Activated CD8-positive, alpha-beta T cell treated with anti-CD3 and anti-CD28 coated beads for 36 hours (primary cell): ENCODE measurements around the gene CCKAR. TPM values are rescaled to one million over a fixed set of nuclear protein-coding genes. Genes with fewer than 3 reads are reported as not detected.

Source experiments
- ATAC-seq: fragments of 200-7000 bp; cut with Tn5 transposase; one replicate; pipeline ENCODE4 v1.10.0; 2021; ENCODE audit warnings: mild to moderate bottlenecking, moderate library complexity
- CTCF ChIA-PET: fragments of 350-600 bp; sonication (Branson Sonifier 250); formaldehyde crosslinking; loops from one replicate; lab custom pipeline; 2021; ENCODE audit warnings: antibody characterized with exemption; lab: Charles Lee
- POLR2A ChIA-PET: fragments of 350-600 bp; sonication (Branson Sonifier 250); formaldehyde crosslinking; loops from one replicate; lab custom pipeline; 2021; ENCODE audit warnings: antibody characterized with exemption; lab: Charles Lee
- DNase-seq: peaks from one replicate; pipeline ENCODE4 v3.0.0-alpha.2; 2020
- H3K27ac Mint-ChIP-seq: one replicate; pipeline ENCODE4 v1.8.0; 2021; ENCODE audit warnings: mild to moderate bottlenecking, mixed read lengths
- H3K27me3 Mint-ChIP-seq: one replicate; pipeline ENCODE4 v1.8.0; 2021; ENCODE audit warnings: mixed read lengths
- H3K36me3 Mint-ChIP-seq: one replicate; pipeline ENCODE4 v1.8.0; 2021; ENCODE audit warnings: low read depth, mixed read lengths
- H3K4me1 Mint-ChIP-seq: one replicate; pipeline ENCODE4 v1.8.0; 2021; ENCODE audit warnings: low read depth, mixed read lengths
- H3K4me3 Mint-ChIP-seq: one replicate; pipeline ENCODE4 v1.8.0; 2021; ENCODE audit warnings: mild to moderate bottlenecking, moderate library complexity, mixed read lengths
- H3K9me3 Mint-ChIP-seq: one replicate; pipeline ENCODE4 v1.8.0; 2021; ENCODE audit warnings: mixed read lengths
- CTCF ChIP-seq: fragments of 200-600 bp; IDR thresholded peaks from one replicate; pipeline ENCODE4 v1.8.0; 2022; ENCODE audit warnings: antibody characterized with exemption, mild to moderate bottlenecking
- intact Hi-C: fragments of 100-400 bp; cut with micrococcal nuclease; formaldehyde crosslinking; loops from one replicate; pipeline ENCODE4 v1.10.0; 2022
- total RNA-seq, 2 experiments: library from RNA; stranded (reverse); gene quantifications; one replicate each; pipeline ENCODE4 v1.2.3, GENCODE V29; 2021

Gene CCKAR
- total RNA-seq, 2 experiments from 2014 or later: not detected

- DNase-seq: no peak
- ChIA-PET POLR2A (no interaction called here), CTCF (no interaction called here)
- Mint-ChIP-seq H3K4me3 (no peak overlapping the region), H3K36me3 (no peaks in the 10 kb centered on the region), H3K27ac (no peak overlapping the region), H3K4me1 (peaks cover 16% of the 10 kb centered on the region), H3K9me3 (no peaks in the 10 kb centered on the region), H3K27me3 (no peaks in the 10 kb centered on the region)
- no peak for TF ChIP-seq CTCF
- no peak for ATAC-seq
- intact Hi-C loops: loop anchor here (5.0 to 10.0 kb wide), 3 partner anchors 269 to 557 kb away; partner anchors contain the start of gene STIM2
These were observed 34.7 kb downstream of the CCKAR start for GRCh38 chr4:26455571-26455970.

- DNase-seq: no peak
- intact Hi-C loops: loop anchor here (5.0 to 10.0 kb wide), 3 partner anchors 270 to 557 kb away; partner anchors contain the start of gene STIM2
- no peak overlapping the region for H3K4me3 Mint-ChIP-seq
- H3K27me3 Mint-ChIP-seq: no peaks in the 10 kb centered on the region
- CTCF ChIA-PET: no interaction called here
- POLR2A ChIA-PET: no interaction called here
- H3K36me3 Mint-ChIP-seq: no peaks in the 10 kb centered on the region
- H3K4me1 Mint-ChIP-seq: peaks cover 16% of the 10 kb centered on the region
- no peak for TF ChIP-seq CTCF
- no peak for ATAC-seq
- H3K27ac Mint-ChIP-seq: no peak overlapping the region
- H3K9me3 Mint-ChIP-seq: no peaks in the 10 kb centered on the region
These were observed 35.3 kb downstream of the CCKAR start for GRCh38 chr4:26454961-26455360.

- ChIA-PET POLR2A (no interaction called here), CTCF (interaction anchor here (1.6 kb wide), 1 partner anchor 43 kb away, joined by 7 read pairs; no protein-coding TSS in a partner anchor)
- no peak for TF ChIP-seq CTCF
- H3K4me3 Mint-ChIP-seq: no peak overlapping the region
- peaks cover 5% of the 10 kb centered on the region for H3K4me1 Mint-ChIP-seq
- H3K27me3 Mint-ChIP-seq: no peaks in the 10 kb centered on the region
- no peaks in the 10 kb centered on the region for H3K9me3 Mint-ChIP-seq
- intact Hi-C loops: loop anchor here (10.0 kb wide), 2 partner anchors 272 to 412 kb away; partner anchors contain the start of gene STIM2
- DNase-seq (no peak), ATAC-seq (no peak)
- no peak overlapping the region for H3K27ac Mint-ChIP-seq
- H3K36me3 Mint-ChIP-seq: no peaks in the 10 kb centered on the region
These were observed 37.4 kb downstream of the CCKAR start for GRCh38 chr4:26452565-26453531.

- CTCF ChIA-PET: interaction anchor here (1.1 to 1.6 kb wide), 3 partner anchors 9 to 464 kb away, joined by 3 to 7 read pairs (median 7); no protein-coding TSS in a partner anchor
These were observed 38.7 kb downstream of the CCKAR start for GRCh38 chr4:26451597-26451996.

More at GRCh38 chr4:26451597-26451996, 38.7 kb downstream of the CCKAR start:
- no peak for TF ChIP-seq CTCF
- no peak for ATAC-seq
- POLR2A ChIA-PET: no interaction called here
- intact Hi-C loops: loop anchor here (10.0 kb wide), 2 partner anchors 273 to 413 kb away; partner anchors contain the start of gene STIM2
- Mint-ChIP-seq H3K27ac (no peak overlapping the region), H3K27me3 (no peaks in the 10 kb centered on the region), H3K4me1 (no peaks in the 10 kb centered on the region), H3K9me3 (no peaks in the 10 kb centered on the region), H3K4me3 (no peak overlapping the region), H3K36me3 (no peaks in the 10 kb centered on the region)
- no peak for DNase-seq
